GM12875 (cell line): Measurements from ENCODE around the gene TCF3.

Source experiments
- H3K4me3 ChIP-seq: one replicate; pipeline ENCODE4 v1.5.1; 2011; ENCODE audit warnings: low read depth, low read length, control low read depth
- TF ChIP-seq, protein P1 (sequence below): IDR thresholded peaks from 2 replicates; pipeline ENCODE4 v1.5.1; 2011; ENCODE audit warnings: low read depth, mild to moderate bottlenecking, control low read depth, inconsistent platforms, low read length, moderate library complexity, borderline replicate concordance; ENCODE audit not compliant: insufficient read depth

Gene TCF3

DNA sequence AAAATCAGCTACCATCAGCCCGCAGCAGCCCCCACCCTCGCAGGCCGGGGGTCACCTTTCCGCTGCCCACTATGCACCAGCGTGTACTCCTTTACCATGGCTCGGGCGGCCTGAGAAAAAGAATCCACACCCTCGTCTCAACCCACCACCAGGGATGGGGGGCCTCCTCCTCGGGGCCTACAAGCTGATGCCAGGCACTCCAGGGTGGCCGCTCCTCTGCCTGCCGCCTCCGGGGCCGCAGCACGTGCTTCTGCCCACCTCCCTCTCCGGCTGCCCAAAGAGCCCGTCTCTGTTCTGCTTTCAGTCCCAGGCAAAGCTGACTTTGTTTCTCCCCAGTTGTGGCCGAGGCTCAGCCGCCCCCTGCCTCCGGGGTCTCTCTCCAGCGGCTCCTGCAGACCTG is 73.2 kb downstream of the TCF3 start:
- TF ChIP-seq, protein P1, sequence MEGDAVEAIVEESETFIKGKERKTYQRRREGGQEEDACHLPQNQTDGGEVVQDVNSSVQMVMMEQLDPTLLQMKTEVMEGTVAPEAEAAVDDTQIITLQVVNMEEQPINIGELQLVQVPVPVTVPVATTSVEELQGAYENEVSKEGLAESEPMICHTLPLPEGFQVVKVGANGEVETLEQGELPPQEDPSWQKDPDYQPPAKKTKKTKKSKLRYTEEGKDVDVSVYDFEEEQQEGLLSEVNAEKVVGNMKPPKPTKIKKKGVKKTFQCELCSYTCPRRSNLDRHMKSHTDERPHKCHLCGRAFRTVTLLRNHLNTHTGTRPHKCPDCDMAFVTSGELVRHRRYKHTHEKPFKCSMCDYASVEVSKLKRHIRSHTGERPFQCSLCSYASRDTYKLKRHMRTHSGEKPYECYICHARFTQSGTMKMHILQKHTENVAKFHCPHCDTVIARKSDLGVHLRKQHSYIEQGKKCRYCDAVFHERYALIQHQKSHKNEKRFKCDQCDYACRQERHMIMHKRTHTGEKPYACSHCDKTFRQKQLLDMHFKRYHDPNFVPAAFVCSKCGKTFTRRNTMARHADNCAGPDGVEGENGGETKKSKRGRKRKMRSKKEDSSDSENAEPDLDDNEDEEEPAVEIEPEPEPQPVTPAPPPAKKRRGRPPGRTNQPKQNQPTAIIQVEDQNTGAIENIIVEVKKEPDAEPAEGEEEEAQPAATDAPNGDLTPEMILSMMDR, result no peak
- H3K4me3 ChIP-seq, result no peak overlapping the region

DNA sequence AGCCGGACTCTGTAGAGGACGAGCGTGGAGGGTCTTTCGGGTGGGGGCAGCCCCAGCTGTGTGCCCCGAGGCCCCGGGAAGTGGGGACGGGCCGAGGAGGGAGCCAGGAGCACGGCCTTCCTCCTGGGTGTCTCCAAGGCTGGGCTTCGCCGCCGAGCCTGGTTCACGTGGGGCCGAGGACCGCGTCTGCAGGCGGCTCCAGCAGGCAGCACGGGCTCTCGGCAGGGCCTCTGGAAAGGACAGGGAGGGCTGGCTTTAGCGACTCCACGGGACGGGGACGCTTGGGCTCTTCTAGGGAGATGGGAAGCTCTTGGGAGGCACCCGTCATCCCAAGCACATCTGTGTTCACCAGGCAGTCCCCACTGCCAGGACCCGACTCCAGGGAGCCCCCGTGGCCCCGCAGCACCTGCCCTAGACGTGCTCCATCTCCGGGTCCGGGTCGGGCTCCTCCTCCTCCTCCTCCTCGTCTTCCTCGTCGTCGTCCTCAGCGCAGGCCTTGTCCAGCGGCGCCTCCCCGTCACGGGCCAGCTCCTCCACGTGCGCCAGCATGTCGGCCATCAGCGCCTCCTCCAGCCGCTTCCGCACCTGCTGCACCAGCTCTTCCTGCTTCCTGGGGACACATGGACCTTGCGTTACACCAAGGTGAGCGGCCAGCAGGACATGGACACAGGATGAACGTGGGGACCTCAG is 74.3 kb downstream of the TCF3 start:
- TF ChIP-seq, protein P1, result no peak
- no peak overlapping the region for H3K4me3 ChIP-seq

DNA sequence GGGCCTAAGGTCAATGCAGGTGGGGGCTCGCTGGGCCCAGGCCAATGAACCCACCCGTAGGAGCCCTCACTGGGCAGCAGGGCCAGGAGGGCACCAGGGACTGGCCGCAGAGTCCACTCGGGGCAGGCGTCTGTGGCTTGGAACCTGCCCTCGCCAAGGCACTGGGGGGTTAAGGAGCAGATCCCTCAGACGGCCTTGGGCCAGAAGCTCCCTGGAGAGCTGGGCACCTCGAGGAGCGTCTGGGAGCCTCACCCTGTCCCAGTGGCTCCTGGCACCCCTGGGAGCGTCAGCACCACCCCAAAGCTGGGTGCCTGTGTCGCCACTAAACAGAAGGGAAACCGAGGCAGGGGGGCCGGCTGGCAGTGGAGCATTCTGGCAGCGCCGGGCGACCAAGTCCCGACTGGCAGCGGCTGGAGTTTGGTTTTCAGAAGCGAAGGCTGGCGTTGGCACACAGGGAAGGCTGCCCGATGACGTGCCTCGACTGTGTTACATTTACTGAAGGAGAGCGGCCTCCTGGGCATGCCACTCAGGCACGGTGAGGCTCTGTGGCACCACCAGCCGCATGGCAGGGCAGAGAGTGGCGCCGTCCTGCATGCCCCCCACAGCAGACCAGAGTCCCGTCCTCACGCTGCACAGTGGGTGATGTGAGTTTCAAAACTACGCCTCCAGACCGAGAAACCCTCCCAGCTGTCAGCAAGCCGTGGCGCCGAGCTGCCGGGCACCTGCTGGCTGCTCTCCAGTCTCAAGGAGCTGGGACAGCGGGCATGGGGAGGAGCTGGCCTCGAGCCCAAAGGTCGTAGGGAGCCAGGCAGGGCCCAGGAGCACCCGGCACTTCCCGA is 75.1 kb downstream of the TCF3 start:
- TF ChIP-seq, protein P1, result no peak
- no peak overlapping the region for H3K4me3 ChIP-seq

DNA sequence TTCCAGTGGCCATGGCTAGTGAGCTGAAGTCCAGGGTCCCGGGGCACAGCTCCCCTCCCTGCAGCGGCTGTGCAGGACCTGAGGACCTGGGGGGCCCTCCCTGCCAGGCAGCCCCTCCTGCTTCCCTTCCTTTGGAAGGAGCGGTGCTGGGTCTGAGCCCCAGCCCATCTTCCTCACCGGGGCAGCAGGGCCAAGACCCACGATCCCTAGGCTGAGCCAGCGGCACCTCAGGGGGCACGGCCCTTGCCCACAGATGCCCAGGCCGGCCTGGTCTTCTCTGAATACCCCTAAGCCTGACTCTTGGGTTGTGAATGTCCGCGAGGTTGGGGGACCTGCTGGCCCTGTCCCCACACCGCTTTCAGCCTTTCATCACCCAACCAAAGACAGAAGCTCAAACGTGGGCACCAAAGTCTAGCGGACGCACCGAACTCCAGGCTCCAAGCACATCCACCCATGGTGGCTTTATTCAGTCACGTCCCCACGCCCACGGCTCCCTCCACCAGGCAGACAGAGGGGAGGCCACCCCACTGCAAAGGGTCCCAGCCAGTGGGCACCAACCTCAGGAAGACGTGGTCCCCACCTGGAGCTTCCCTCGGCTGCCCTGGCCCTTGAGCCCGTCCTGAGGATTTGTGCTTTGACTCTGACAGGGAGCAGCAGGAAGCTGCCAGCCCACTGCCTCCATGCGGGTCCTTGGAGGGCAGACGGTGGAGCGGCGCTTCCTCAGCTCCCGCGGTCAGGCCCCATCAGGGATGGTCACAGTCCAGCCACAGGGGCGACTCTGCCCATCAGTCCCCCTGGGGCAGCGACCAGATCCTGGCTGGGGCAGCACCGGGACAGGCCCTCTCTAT is 75.9 kb downstream of the TCF3 start:
- no peak overlapping the region for H3K4me3 ChIP-seq
- TF ChIP-seq, protein P1, result no peak

DNA sequence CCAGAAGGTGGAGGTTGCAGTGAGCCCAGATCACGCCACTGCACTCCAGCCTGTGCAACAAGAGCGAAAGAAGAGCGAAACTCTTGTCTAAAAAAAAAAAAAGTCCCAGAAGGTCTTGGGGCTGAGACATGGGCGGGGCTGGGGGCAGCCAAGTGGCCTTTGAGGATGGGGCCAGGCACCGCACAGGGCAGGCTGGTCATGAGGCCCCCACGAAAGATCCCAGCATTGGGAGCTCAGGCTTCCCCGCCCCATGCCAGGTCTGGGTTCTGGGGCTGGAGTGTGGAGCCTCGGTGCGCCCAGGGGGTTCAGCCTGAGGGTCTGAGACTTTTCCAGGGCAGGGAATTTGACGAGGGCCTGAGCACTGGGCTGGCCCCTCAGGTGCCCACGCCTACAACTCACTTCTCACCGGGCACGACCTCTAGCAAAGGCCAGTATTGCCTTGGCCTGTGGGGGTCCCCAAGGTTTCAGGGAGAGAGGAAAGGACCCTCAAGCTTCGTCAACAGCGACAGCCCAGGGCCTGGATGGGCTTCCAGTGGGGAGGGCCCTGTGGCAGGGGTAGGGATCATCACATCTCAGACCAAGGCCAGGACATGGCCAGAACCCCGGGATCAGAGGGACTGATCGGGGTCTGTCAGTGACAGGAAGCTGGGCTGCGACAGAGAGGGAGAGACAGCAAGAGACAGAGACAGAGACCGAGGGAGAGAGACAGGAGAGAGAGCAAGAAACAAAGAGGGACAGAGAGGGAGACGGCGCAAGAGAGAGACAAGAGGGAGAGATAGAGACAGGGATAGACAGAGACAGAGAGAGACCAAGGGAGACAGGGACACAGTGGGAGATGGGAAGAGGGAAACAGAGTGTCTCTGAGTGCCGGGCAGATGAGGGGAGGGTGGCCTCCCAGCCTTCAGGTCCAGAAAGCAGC is 76.8 kb downstream of the TCF3 start:
- TF ChIP-seq, protein P1, result no peak
- no peak overlapping the region for H3K4me3 ChIP-seq
